Measurements from ENCODE around the gene GRIP1.
A peak's percentile ranks its signal among the peaks of the same experiment; 100 is the strongest.

Gene GRIP1

GRCh38 chr12:66447643-66448042 is 231.2 kb downstream of the GRIP1 start:
- no peak for DNase-seq

- DNase-seq = no peak
Observed at GRCh38 chr12:66446276-66446675, 232.6 kb downstream of the GRIP1 start.

GRCh38 chr12:66441905-66442559 is 236.8 kb downstream of the GRIP1 start:
- no peak for DNase-seq

- no peak for DNase-seq
Observed at GRCh38 chr12:66438601-66439000, 240.3 kb downstream of the GRIP1 start.

- DNase-seq = no peak
Observed at GRCh38 chr12:66430106-66430505, 248.8 kb downstream of the GRIP1 start.

GRCh38 chr12:66428870-66429269 is 250.0 kb downstream of the GRIP1 start:
- no peak for DNase-seq

GRCh38 chr12:66428261-66428660 is 250.6 kb downstream of the GRIP1 start:
- DNase-seq = no peak

GRCh38 chr12:66426696-66427095 is 252.2 kb downstream of the GRIP1 start:
- no peak for DNase-seq

GRCh38 chr12:66423266-66423665 is 255.6 kb downstream of the GRIP1 start:
- DNase-seq = no peak

- no peak for DNase-seq
Observed at GRCh38 chr12:66418908-66419307, 260.0 kb downstream of the GRIP1 start.

GRCh38 chr12:66417217-66417616 is 261.7 kb downstream of the GRIP1 start:
- no peak for DNase-seq

- DNase-seq = peak in 3 of 5 experiments; percentile 11 to 62 (median 31)
Observed at GRCh38 chr12:66409195-66409871, 269.5 kb downstream of the GRIP1 start.

GRCh38 chr12:66405395-66405794 is 273.5 kb downstream of the GRIP1 start:
- no peak for DNase-seq

GRCh38 chr12:66403746-66404145 is 275.1 kb downstream of the GRIP1 start:
- peak in 1 of 5 experiments; percentile 27 for DNase-seq

- DNase-seq = no peak
Observed at GRCh38 chr12:66399911-66400306, 279.0 kb downstream of the GRIP1 start.

GRCh38 chr12:66398931-66399910 is 279.7 kb downstream of the GRIP1 start:
- DNase-seq = peak in 1 of 5 experiments; percentile 7

- DNase-seq = no peak
Observed at GRCh38 chr12:66397574-66398290, 281.1 kb downstream of the GRIP1 start.

- peak in 1 of 5 experiments; percentile 49 for DNase-seq
Observed at GRCh38 chr12:66393890-66394289, 285.0 kb downstream of the GRIP1 start.

- no peak for DNase-seq
Observed at GRCh38 chr12:66392266-66392915, 286.5 kb downstream of the GRIP1 start.

GRCh38 chr12:66388517-66388916 is 290.4 kb downstream of the GRIP1 start:
- no peak for DNase-seq

GRCh38 chr12:66387117-66387516 is 291.8 kb downstream of the GRIP1 start:
- DNase-seq = no peak
